ENCODE results near the gene KRTAP3-2. TPM values are rescaled to one million over a fixed set of nuclear protein-coding genes. Genes with fewer than 3 reads are reported as not detected.

The KRTAP3-2 gene
- total RNA-seq, 1 experiment from 2014 or later: not detected

DNA sequence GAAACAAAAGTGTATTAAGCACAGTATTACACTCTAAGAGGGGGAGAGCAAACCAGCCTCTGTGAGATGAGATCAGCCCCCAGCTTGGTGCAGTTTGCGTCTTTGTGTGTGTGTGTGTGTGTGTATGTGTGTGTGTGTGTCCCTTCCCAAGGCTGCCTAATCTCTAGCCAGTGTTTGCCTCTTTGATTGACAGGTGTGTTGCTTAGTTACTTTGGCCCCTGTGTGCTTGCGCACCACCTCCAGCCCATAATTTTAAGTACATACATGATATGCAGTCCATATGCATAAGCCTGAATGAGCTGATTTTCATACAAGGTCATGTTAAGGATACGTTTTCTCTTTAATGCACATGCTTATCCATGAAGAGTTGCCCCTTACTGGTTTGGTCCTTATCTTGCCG lies 2.1 kb upstream of the KRTAP3-2 start:
- no peaks in the 10 kb centered on the region for H3K9me3 ChIP-seq (ENCODE audit: control insufficient read depth, insufficient read depth, low read depth, low read length)
- in situ Hi-C loops (cut with HindIII; ENCODE audit: low pct_unique_long_range_greater_than_20kb, low sequenced_read_pairs): no loop called here
- peaks cover 14% of the 10 kb centered on the region; the same call in 1 of the 2 replicates for H3K27me3 ChIP-seq (ENCODE audit: control insufficient read depth, insufficient read depth, low read length)
- ChIA-PET CTCF (no interaction called here), POLR2A (no interaction called here)
- no TSS peak for BruUV-seq (replicated peaks)
- no peak overlapping the region for H3K27ac ChIP-seq (ENCODE audit: low read length)
- ATAC-seq: no peak
- H3K36me3 ChIP-seq (ENCODE audit: control insufficient read depth, insufficient read depth, low read length): no peaks in the 10 kb centered on the region
- TF ChIP-seq, protein P1, sequence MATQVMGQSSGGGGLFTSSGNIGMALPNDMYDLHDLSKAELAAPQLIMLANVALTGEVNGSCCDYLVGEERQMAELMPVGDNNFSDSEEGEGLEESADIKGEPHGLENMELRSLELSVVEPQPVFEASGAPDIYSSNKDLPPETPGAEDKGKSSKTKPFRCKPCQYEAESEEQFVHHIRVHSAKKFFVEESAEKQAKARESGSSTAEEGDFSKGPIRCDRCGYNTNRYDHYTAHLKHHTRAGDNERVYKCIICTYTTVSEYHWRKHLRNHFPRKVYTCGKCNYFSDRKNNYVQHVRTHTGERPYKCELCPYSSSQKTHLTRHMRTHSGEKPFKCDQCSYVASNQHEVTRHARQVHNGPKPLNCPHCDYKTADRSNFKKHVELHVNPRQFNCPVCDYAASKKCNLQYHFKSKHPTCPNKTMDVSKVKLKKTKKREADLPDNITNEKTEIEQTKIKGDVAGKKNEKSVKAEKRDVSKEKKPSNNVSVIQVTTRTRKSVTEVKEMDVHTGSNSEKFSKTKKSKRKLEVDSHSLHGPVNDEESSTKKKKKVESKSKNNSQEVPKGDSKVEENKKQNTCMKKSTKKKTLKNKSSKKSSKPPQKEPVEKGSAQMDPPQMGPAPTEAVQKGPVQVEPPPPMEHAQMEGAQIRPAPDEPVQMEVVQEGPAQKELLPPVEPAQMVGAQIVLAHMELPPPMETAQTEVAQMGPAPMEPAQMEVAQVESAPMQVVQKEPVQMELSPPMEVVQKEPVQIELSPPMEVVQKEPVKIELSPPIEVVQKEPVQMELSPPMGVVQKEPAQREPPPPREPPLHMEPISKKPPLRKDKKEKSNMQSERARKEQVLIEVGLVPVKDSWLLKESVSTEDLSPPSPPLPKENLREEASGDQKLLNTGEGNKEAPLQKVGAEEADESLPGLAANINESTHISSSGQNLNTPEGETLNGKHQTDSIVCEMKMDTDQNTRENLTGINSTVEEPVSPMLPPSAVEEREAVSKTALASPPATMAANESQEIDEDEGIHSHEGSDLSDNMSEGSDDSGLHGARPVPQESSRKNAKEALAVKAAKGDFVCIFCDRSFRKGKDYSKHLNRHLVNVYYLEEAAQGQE (IDR thresholded peaks at IDR 0.05; ENCODE audit: insufficient read depth in 1 of 2, low read depth in 2 of 2, low read length in 1 of 2): no peak
- no peak for TF ChIP-seq POLR2AphosphoS5 (IDR thresholded peaks at IDR 0.05; ENCODE audit: low read depth, low read length)
- TF ChIP-seq SIN3A (IDR thresholded peaks at IDR 0.05; ENCODE audit: borderline replicate concordance, insufficient read depth, low read depth, low read length): no peak
- TF ChIP-seq, protein P2, sequence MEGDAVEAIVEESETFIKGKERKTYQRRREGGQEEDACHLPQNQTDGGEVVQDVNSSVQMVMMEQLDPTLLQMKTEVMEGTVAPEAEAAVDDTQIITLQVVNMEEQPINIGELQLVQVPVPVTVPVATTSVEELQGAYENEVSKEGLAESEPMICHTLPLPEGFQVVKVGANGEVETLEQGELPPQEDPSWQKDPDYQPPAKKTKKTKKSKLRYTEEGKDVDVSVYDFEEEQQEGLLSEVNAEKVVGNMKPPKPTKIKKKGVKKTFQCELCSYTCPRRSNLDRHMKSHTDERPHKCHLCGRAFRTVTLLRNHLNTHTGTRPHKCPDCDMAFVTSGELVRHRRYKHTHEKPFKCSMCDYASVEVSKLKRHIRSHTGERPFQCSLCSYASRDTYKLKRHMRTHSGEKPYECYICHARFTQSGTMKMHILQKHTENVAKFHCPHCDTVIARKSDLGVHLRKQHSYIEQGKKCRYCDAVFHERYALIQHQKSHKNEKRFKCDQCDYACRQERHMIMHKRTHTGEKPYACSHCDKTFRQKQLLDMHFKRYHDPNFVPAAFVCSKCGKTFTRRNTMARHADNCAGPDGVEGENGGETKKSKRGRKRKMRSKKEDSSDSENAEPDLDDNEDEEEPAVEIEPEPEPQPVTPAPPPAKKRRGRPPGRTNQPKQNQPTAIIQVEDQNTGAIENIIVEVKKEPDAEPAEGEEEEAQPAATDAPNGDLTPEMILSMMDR (IDR thresholded peaks at IDR 0.05): no peak
- TF ChIP-seq TCF7L2 (IDR thresholded peaks at IDR 0.05; ENCODE audit: low read depth, low read length): no peak
- DNase-seq (ENCODE audit: low read depth, low spot score): no peak
- H3K4me3 ChIP-seq (ENCODE audit: low read depth in 2 of 2, low read length in 2 of 2): no peak overlapping the region
- intact Hi-C loops (cut with micrococcal nuclease; ENCODE audit: unreplicated experiment): no loop called here
- H3K4me1 ChIP-seq (ENCODE audit: control insufficient read depth, insufficient read depth, low read length): no peaks in the 10 kb centered on the region

- DNase-seq (ENCODE audit: low read depth, low spot score) (no peak), ATAC-seq (no peak)
- intact Hi-C loops (cut with micrococcal nuclease; ENCODE audit: unreplicated experiment): no loop called here
- Histone ChIP-seq H3K27ac (ENCODE audit: low read length) (no peak overlapping the region), H3K36me3 (ENCODE audit: control insufficient read depth, insufficient read depth, low read length) (no peaks in the 10 kb centered on the region), H3K9me3 (ENCODE audit: control insufficient read depth, insufficient read depth, low read depth, low read length) (no peaks in the 10 kb centered on the region), H3K27me3 (ENCODE audit: control insufficient read depth, insufficient read depth, low read length) (peaks cover 22% of the 10 kb centered on the region), H3K4me1 (ENCODE audit: control insufficient read depth, insufficient read depth, low read length) (no peaks in the 10 kb centered on the region), H3K4me3 (ENCODE audit: low read depth in 2 of 2, low read length in 2 of 2) (no peak overlapping the region)
- in situ Hi-C loops (cut with HindIII; ENCODE audit: low pct_unique_long_range_greater_than_20kb, low sequenced_read_pairs): no loop called here
- ChIA-PET POLR2A (no interaction called here), CTCF (interaction anchor here (0.6 kb wide), 1 partner anchor 149 kb away, joined by 12 read pairs; no protein-coding TSS in a partner anchor)
- no TSS peak for BruUV-seq (replicated peaks)
- no peak for TF ChIP-seq POLR2AphosphoS5 (IDR thresholded peaks at IDR 0.05; ENCODE audit: low read depth, low read length)
- TF ChIP-seq, protein P1 (IDR thresholded peaks at IDR 0.05; ENCODE audit: insufficient read depth in 1 of 2, low read depth in 2 of 2, low read length in 1 of 2): no peak
- no peak for TF ChIP-seq TCF7L2 (IDR thresholded peaks at IDR 0.05; ENCODE audit: low read depth, low read length)
- TF ChIP-seq, protein P2 (IDR thresholded peaks at IDR 0.05): no peak
- TF ChIP-seq SIN3A (IDR thresholded peaks at IDR 0.05; ENCODE audit: borderline replicate concordance, insufficient read depth, low read depth, low read length): no peak
Measured at GRCh38 chr17:40997361-40997760, 2.3 kb downstream of the KRTAP3-2 start.
